NT2/D1 (cell line): ENCODE data around the gene MYLK.
"Not testable (repeated sequence)": the region's sequence is repeated elsewhere in the genome, so short reads cannot be mapped to it uniquely, and the experiment has no call there.

Experiments
- DNase-seq: peaks from one replicate; pipeline ENCODE4 v3.0.0-alpha.2; 2011; ENCODE audit warnings: low read depth, low spot score
- H3K27me3 ChIP-seq: 2 replicates; pipeline ENCODE4 v1.6.0; 2011; ENCODE audit warnings: mild to moderate bottlenecking; ENCODE audit not compliant: insufficient read length, insufficient read depth
- H3K36me3 ChIP-seq: 2 replicates; pipeline ENCODE4 v1.6.1; 2011; ENCODE audit warnings: mild to moderate bottlenecking, low read length, mixed read lengths; ENCODE audit not compliant: insufficient read depth, insufficient read length
- H3K4me1 ChIP-seq: 2 replicates; pipeline ENCODE4 v1.5.1; 2011; ENCODE audit not compliant: insufficient read depth, insufficient read length
- H3K4me3 ChIP-seq: 2 replicates; pipeline ENCODE4 v1.5.1; 2011; ENCODE audit warnings: low read depth; ENCODE audit not compliant: insufficient read length
- H3K9ac ChIP-seq: 2 replicates; pipeline ENCODE4 v1.6.0; 2011; ENCODE audit warnings: low read depth; ENCODE audit not compliant: insufficient read length
- H3K9me3 ChIP-seq: 2 replicates; pipeline ENCODE4 v1.5.1; 2011; ENCODE audit warnings: mild to moderate bottlenecking, low read length; ENCODE audit not compliant: insufficient read depth
- SUZ12 ChIP-seq: IDR thresholded peaks from 2 replicates; pipeline ENCODE4 v1.6.1; 2011; ENCODE audit not compliant: insufficient read length, insufficient read depth; ENCODE audit errors: extremely low read depth
- YY1 ChIP-seq: IDR thresholded peaks from 2 replicates; pipeline ENCODE4 v1.6.1; 2011; ENCODE audit not compliant: insufficient read length, insufficient read depth
- ZNF274 ChIP-seq: IDR thresholded peaks from 2 replicates; pipeline ENCODE4 v1.6.1; 2011; ENCODE audit warnings: mild to moderate bottlenecking, low read depth, low read length

Gene MYLK

GRCh38 chr3:123909785-123910184 is 25.7 kb upstream of the MYLK start:
- Histone ChIP-seq H3K9me3 (no peaks in the 10 kb centered on the region), H3K27me3 (no peaks in the 10 kb centered on the region), H3K4me3 (no peak overlapping the region), H3K36me3 (peaks cover 12% of the 10 kb centered on the region), H3K9ac (no peak overlapping the region), H3K4me1 (no peaks in the 10 kb centered on the region)
- TF ChIP-seq ZNF274 (no peak), YY1 (no peak), SUZ12 (no peak)
- DNase-seq = no peak

GRCh38 chr3:123907720-123908119 is 23.6 kb upstream of the MYLK start:
- DNase-seq = no peak
- no peaks in the 10 kb centered on the region for H3K4me1 ChIP-seq
- H3K36me3 ChIP-seq = no peaks in the 10 kb centered on the region
- TF ChIP-seq YY1 (no peak), ZNF274 (no peak), SUZ12 (no peak)
- no peak overlapping the region for H3K4me3 ChIP-seq
- no peak overlapping the region for H3K9ac ChIP-seq
- no peaks in the 10 kb centered on the region for H3K9me3 ChIP-seq
- H3K27me3 ChIP-seq = no peaks in the 10 kb centered on the region

GRCh38 chr3:123899300-123899865 is 15.3 kb upstream of the MYLK start:
- DNase-seq = no peak
- Histone ChIP-seq H3K4me1 (no peaks in the 10 kb centered on the region), H3K9ac (no peak overlapping the region), H3K36me3 (no peaks in the 10 kb centered on the region), H3K9me3 (peaks cover under 1% of the 10 kb centered on the region; the same call in 1 of the 2 replicates), H3K27me3 (no peaks in the 10 kb centered on the region), H3K4me3 (no peak overlapping the region)
- TF ChIP-seq ZNF274 = no peak
- TF ChIP-seq SUZ12 = no peak
- TF ChIP-seq YY1 = no peak

- Histone ChIP-seq H3K9me3 (peaks cover 61% of the 10 kb centered on the region), H3K4me3 (no peak overlapping the region), H3K27me3 (no peaks in the 10 kb centered on the region), H3K9ac (no peak overlapping the region), H3K36me3 (no peaks in the 10 kb centered on the region), H3K4me1 (no peaks in the 10 kb centered on the region)
- DNase-seq = no peak
- TF ChIP-seq ZNF274 (no peak), YY1 (no peak), SUZ12 (no peak)
Observed at GRCh38 chr3:123893012-123893411, 8.9 kb upstream of the MYLK start.

- no peaks in the 10 kb centered on the region for H3K27me3 ChIP-seq
- no peak for DNase-seq
- no peak overlapping the region for H3K9ac ChIP-seq
- H3K9me3 ChIP-seq = peaks cover 69% of the 10 kb centered on the region
- no peaks in the 10 kb centered on the region for H3K4me1 ChIP-seq
- no peaks in the 10 kb centered on the region for H3K36me3 ChIP-seq
- TF ChIP-seq YY1 = no peak
- no peak for TF ChIP-seq ZNF274
- no peak for TF ChIP-seq SUZ12
- H3K4me3 ChIP-seq = no peak overlapping the region
Observed at GRCh38 chr3:123892195-123892594, 8.1 kb upstream of the MYLK start.

GRCh38 chr3:123890991-123891390 is 6.9 kb upstream of the MYLK start:
- H3K27me3 ChIP-seq, H3K4me3 ChIP-seq, H3K9ac ChIP-seq, DNase-seq, H3K4me1 ChIP-seq, H3K36me3 ChIP-seq: not testable (repeated sequence)
- peaks cover 70% of the 10 kb centered on the region for H3K9me3 ChIP-seq

GRCh38 chr3:123890162-123890561 is 6.0 kb upstream of the MYLK start:
- H3K27me3 ChIP-seq, H3K36me3 ChIP-seq, DNase-seq, H3K4me1 ChIP-seq, H3K4me3 ChIP-seq, H3K9ac ChIP-seq: not testable (repeated sequence)
- H3K9me3 ChIP-seq = peaks cover 70% of the 10 kb centered on the region

- Histone ChIP-seq H3K36me3 (no peaks in the 10 kb centered on the region), H3K9ac (no peak overlapping the region), H3K4me3 (peak overlapping the region; percentile 43), H3K27me3 (peaks cover 11% of the 10 kb centered on the region), H3K4me1 (no peaks in the 10 kb centered on the region), H3K9me3 (peaks cover 28% of the 10 kb centered on the region)
- no peak for TF ChIP-seq ZNF274
- TF ChIP-seq SUZ12 = no peak
- no peak for TF ChIP-seq YY1
- DNase-seq = no peak
Observed at GRCh38 chr3:123884993-123885392, 861 bp upstream of the MYLK start.
